Neuronal stem cell (in vitro differentiated cells): ENCODE measurements around the gene RFC2.

Source experiments
- DNase-seq: peaks from one replicate; pipeline ENCODE4 v3.0.0-alpha.2; 2013; ENCODE audit warnings: low spot score
- H2AFZ ChIP-seq: one replicate; pipeline ENCODE4 v1.6.1; 2013; ENCODE audit warnings: mild to moderate bottlenecking, low read length, inconsistent platforms
- H2AK5ac ChIP-seq: 2 replicates; pipeline ENCODE4 v1.6.1; 2013; ENCODE audit warnings: low read depth, mild to moderate bottlenecking, inconsistent platforms, low read length, moderate library complexity, mixed read lengths
- H2BK120ac ChIP-seq: 2 replicates; pipeline ENCODE4 v1.6.1; 2013; ENCODE audit warnings: low read depth, mild to moderate bottlenecking, inconsistent platforms, low read length, moderate library complexity, mixed read lengths
- H2BK12ac ChIP-seq: one replicate; pipeline ENCODE4 v1.6.1; 2013; ENCODE audit warnings: low read length, inconsistent platforms
- H2BK15ac ChIP-seq: 2 replicates; pipeline ENCODE4 v1.6.1; 2013; ENCODE audit warnings: mild to moderate bottlenecking, low read length, inconsistent platforms, mixed read lengths
- H2BK5ac ChIP-seq: one replicate; pipeline ENCODE4 v1.6.1; 2013; ENCODE audit warnings: inconsistent platforms, mild to moderate bottlenecking, low read length, moderate library complexity
- H3K14ac ChIP-seq: one replicate; pipeline ENCODE4 v1.6.1; 2013; ENCODE audit warnings: low read length, inconsistent platforms
- H3K18ac ChIP-seq: 2 replicates; pipeline ENCODE4 v1.6.1; 2013; ENCODE audit warnings: low read length, inconsistent platforms
- H3K23ac ChIP-seq: 2 replicates; pipeline ENCODE4 v1.6.1; 2013; ENCODE audit warnings: low read depth, mild to moderate bottlenecking, mixed read lengths, low read length, inconsistent platforms; ENCODE audit not compliant: poor library complexity
- H3K27ac ChIP-seq: replicated peaks from 3 replicates; pipeline ENCODE4 v1.5.1; 2013; ENCODE audit warnings: low read length, inconsistent platforms
- H3K27me3 ChIP-seq, 3 experiments: 2 replicates each; pipeline ENCODE4 v1.6.1; 2013; ENCODE audit warnings: low read length in 3 of 3, mild to moderate bottlenecking in 2 of 3, inconsistent platforms in 1 of 3, low read depth in 1 of 3, mixed read lengths in 1 of 3, moderate library complexity in 1 of 3; ENCODE audit not compliant: control insufficient read depth in 3 of 3, insufficient read depth in 3 of 3
- H3K36me3 ChIP-seq, 2 donors: replicated peaks in 1 of 2; 2 replicates each; pipeline ENCODE4 v1.6.1; 2013; ENCODE audit warnings: low read length in 2 of 2; ENCODE audit not compliant: control insufficient read depth in 2 of 2, insufficient read depth in 2 of 2
- H3K4ac ChIP-seq: 2 replicates; pipeline ENCODE4 v1.6.1; 2013; ENCODE audit warnings: inconsistent platforms, mild to moderate bottlenecking, low read length, moderate library complexity
- H3K4me1 ChIP-seq, 2 donors: 1 replicate in 1 of 2; 2 replicates in 1 of 2; pipeline ENCODE4 v1.6.1; 2013; ENCODE audit warnings: low read length in 2 of 2, low read depth in 1 of 2; ENCODE audit not compliant: control insufficient read depth in 2 of 2, insufficient read depth in 1 of 2
- H3K4me2 ChIP-seq: one replicate; pipeline ENCODE4 v1.6.1; 2013; ENCODE audit warnings: mild to moderate bottlenecking, low read length, inconsistent platforms; ENCODE audit not compliant: insufficient read depth, poor library complexity, severe bottlenecking
- H3K4me3 ChIP-seq, 2 donors: 2 replicates each; pipeline ENCODE4 v1.5.1; 2013; ENCODE audit warnings: low read length in 2 of 2, mild to moderate bottlenecking in 2 of 2, inconsistent platforms in 1 of 2, moderate library complexity in 1 of 2
- H3K79me1 ChIP-seq: one replicate; pipeline ENCODE4 v1.6.1; 2013; ENCODE audit warnings: low read depth, mild to moderate bottlenecking, inconsistent platforms, low read length, moderate library complexity
- H3K9ac ChIP-seq: one replicate; pipeline ENCODE4 v1.6.1; 2013; ENCODE audit warnings: mild to moderate bottlenecking, low read depth, low read length, inconsistent platforms; ENCODE audit not compliant: poor library complexity
- H3K9me3 ChIP-seq, 2 donors: replicated peaks in 1 of 2; 2 replicates each; pipeline versions ENCODE3 to v1.6.1; 2013; ENCODE audit warnings: low read length in 2 of 2, mild to moderate bottlenecking in 2 of 2, inconsistent platforms in 1 of 2, low read depth in 1 of 2, mixed read lengths in 1 of 2, moderate library complexity in 1 of 2; ENCODE audit not compliant: control insufficient read depth in 2 of 2, insufficient read depth in 1 of 2
- H4K8ac ChIP-seq: one replicate; pipeline ENCODE4 v1.6.1; 2013; ENCODE audit warnings: low read depth, mild to moderate bottlenecking, inconsistent platforms, low read length, moderate library complexity
- H4K91ac ChIP-seq: one replicate; pipeline ENCODE4 v1.6.1; 2013; ENCODE audit warnings: low read length, low read depth, mild to moderate bottlenecking, inconsistent platforms; ENCODE audit not compliant: poor library complexity
- WGBS, 2 donors: extraction: QIAGEN DNeasy Blood & Tissue Kit; methylation state at CpG; one replicate each; pipeline ENCODE4 v1.1.7; 2013; ENCODE audit warnings: missing lambda C conversion rate in 2 of 2, mixed read lengths in 1 of 2; ENCODE audit not compliant: insufficient read length in 2 of 2, insufficient replicate concordance in 1 of 2; ENCODE audit errors: extremely low coverage in 2 of 2; 5-methylcytosine and 5-hydroxymethylcytosine counted together

RFC2 gene

GRCh38 chr7:74224511-74224832 is 29.7 kb downstream of the RFC2 start:
- Histone ChIP-seq H3K9me3 (no peaks in the 10 kb centered on the region), H3K9ac (no peak overlapping the region), H3K14ac (no peak overlapping the region), H2BK12ac (no peak overlapping the region), H2BK15ac (no peak overlapping the region), H2AFZ (no peak overlapping the region), H3K4me3 (no peak overlapping the region), H3K27me3 (no peaks in the 10 kb centered on the region), H3K27ac (no peak overlapping the region), H2BK5ac (no peak overlapping the region), H3K79me1 (peaks cover 2% of the 10 kb centered on the region), H2BK120ac (no peak overlapping the region), H4K8ac (no peak overlapping the region), H3K4me1 (peaks cover 0 to 2% of the 10 kb centered on the region in 2 donors), H3K4ac (no peak overlapping the region), H2AK5ac (no peak overlapping the region), H4K91ac (no peak overlapping the region), H3K4me2 (no peak overlapping the region), H3K36me3 (peaks cover 18 to 38% of the 10 kb centered on the region in 2 donors), H3K23ac (no peak overlapping the region), H3K18ac (no peak overlapping the region)
- no peak for DNase-seq
- WGBS, 2 donors, result no CpG with 5 or more reads among the region's 12 CpGs

- H2BK120ac ChIP-seq, result no peak overlapping the region
- no peaks in the 10 kb centered on the region for H3K9me3 ChIP-seq
- no peak overlapping the region for H2BK5ac ChIP-seq
- H2AK5ac ChIP-seq, result no peak overlapping the region
- no peak overlapping the region for H4K91ac ChIP-seq
- H3K9ac ChIP-seq, result no peak overlapping the region
- H2BK12ac ChIP-seq, result no peak overlapping the region
- H3K18ac ChIP-seq, result no peak overlapping the region
- WGBS, 2 donors, result no CpG with 5 or more reads among the region's 18 CpGs
- H2AFZ ChIP-seq, result no peak overlapping the region
- H3K4me1 ChIP-seq, result peaks cover 0 to 2% of the 10 kb centered on the region in 2 donors
- no peak for DNase-seq
- H3K23ac ChIP-seq, result no peak overlapping the region
- no peak overlapping the region for H3K4me2 ChIP-seq
- no peaks in the 10 kb centered on the region for H3K27me3 ChIP-seq
- H3K79me1 ChIP-seq, result peaks cover 2% of the 10 kb centered on the region
- H3K36me3 ChIP-seq, result peaks cover 16 to 33% of the 10 kb centered on the region in 2 donors
- H4K8ac ChIP-seq, result no peak overlapping the region
- H2BK15ac ChIP-seq, result no peak overlapping the region
- H3K4ac ChIP-seq, result no peak overlapping the region
- no peak overlapping the region for H3K14ac ChIP-seq
- peak overlapping the region in 1 of 2 donors; percentile 2 for H3K4me3 ChIP-seq
- no peak overlapping the region for H3K27ac ChIP-seq
Observed at GRCh38 chr7:74223711-74224510, 30.3 kb downstream of the RFC2 start.

DNA sequence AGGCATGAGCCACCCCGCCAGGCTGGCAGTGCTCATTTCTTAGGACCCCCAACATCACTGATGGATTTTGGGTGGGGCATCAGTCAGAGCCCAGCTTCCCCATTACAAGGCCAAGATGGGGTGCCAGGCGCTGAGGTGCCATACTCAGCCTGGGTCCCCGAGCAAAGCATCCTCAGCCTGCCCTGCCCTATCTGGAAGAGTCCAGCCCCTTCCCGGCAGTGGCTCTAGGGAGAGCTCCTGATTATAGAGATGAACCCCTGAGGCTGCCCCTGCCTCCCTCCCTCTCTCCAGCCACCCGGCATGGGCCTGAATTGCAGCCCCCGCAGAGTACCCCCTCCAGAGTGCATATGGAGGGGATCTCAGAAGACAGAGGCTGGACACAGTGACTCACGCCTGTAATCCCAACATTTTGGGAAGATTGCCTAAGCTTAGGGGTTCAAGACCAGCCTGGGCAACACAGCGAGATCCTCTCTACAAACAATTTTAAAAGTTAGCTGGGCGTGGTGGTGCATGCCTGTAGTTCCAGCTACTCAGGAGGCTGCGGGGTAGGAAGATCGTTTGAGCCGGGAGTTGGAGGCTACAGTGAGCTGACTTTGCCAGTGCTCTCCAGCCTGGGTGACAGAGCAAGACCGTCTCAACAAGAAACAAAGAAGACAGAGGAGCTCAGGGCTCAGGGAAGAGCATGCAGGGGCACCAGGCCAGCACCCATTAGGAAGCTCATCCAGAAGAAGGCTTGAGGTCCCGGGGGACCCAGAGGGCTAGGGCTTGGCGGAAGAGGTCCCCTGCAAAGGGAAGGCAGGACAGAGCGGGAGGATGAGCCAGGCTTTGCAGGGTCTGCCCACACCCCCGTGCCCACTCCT is 31.1 kb downstream of the RFC2 start:
- Histone ChIP-seq H3K79me1 (peaks cover 2% of the 10 kb centered on the region), H3K9me3 (no peaks in the 10 kb centered on the region), H2BK15ac (no peak overlapping the region), H3K14ac (no peak overlapping the region), H3K27me3 (no peaks in the 10 kb centered on the region), H3K36me3 (peaks cover 14 to 29% of the 10 kb centered on the region in 2 donors), H3K4ac (no peak overlapping the region), H3K18ac (no peak overlapping the region), H3K23ac (no peak overlapping the region), H2BK5ac (no peak overlapping the region), H2BK12ac (no peak overlapping the region), H3K27ac (no peak overlapping the region), H2AK5ac (no peak overlapping the region), H2AFZ (no peak overlapping the region), H3K4me1 (peaks cover 0 to 2% of the 10 kb centered on the region in 2 donors), H3K4me3 (no peak overlapping the region), H3K9ac (no peak overlapping the region), H2BK120ac (no peak overlapping the region), H4K8ac (no peak overlapping the region), H4K91ac (no peak overlapping the region), H3K4me2 (no peak overlapping the region)
- WGBS, 2 donors, result no CpG with 5 or more reads among the region's 17 CpGs
- no peak for DNase-seq

DNA sequence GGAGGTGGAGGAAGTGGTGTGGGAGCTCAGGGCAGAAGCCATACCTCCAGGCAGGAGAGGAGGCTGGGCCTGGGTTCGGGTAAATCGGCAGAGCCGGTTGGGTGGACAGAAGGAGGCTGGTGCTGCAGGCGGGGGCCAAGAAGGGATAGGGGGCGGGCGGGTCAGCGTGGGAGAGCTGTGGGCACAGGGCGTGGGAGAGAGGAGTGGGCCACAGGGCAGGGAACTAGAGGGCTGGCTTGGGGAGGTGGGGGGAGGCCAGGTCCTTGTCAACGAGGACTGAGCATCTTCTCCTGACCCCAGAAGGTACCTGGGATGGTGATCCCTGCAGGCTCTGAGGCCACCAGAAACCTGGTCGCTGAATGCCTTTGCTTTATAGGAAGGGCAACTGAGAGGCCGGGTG is 32.5 kb downstream of the RFC2 start:
- H4K8ac ChIP-seq, result no peak overlapping the region
- H2AFZ ChIP-seq, result no peak overlapping the region
- no peak for DNase-seq
- no peak overlapping the region for H3K4me2 ChIP-seq
- no peak overlapping the region for H3K9ac ChIP-seq
- peaks cover 2% of the 10 kb centered on the region for H3K79me1 ChIP-seq
- H3K9me3 ChIP-seq, result no peaks in the 10 kb centered on the region
- peaks cover 11 to 20% of the 10 kb centered on the region in 2 donors for H3K36me3 ChIP-seq
- no peak overlapping the region for H3K27ac ChIP-seq
- no peak overlapping the region for H2BK12ac ChIP-seq
- no peak overlapping the region for H2AK5ac ChIP-seq
- no peak overlapping the region for H4K91ac ChIP-seq
- H3K4ac ChIP-seq, result no peak overlapping the region
- H3K18ac ChIP-seq, result no peak overlapping the region
- H3K14ac ChIP-seq, result peak overlapping the region; percentile 47
- no CpG with 5 or more reads among the region's 11 CpGs for WGBS, 2 donors
- peaks cover 0 to 2% of the 10 kb centered on the region in 2 donors for H3K4me1 ChIP-seq
- no peak overlapping the region for H3K23ac ChIP-seq
- no peak overlapping the region for H2BK15ac ChIP-seq
- no peak overlapping the region for H2BK5ac ChIP-seq
- no peaks in the 10 kb centered on the region for H3K27me3 ChIP-seq
- H3K4me3 ChIP-seq, result no peak overlapping the region
- H2BK120ac ChIP-seq, result no peak overlapping the region
